Erythroblast (primary cell): ENCODE results near the gene AMOTL2.

Experiments used
- DNase-seq, 2 experiments: peaks; one replicate each; lab custom pipeline; 2025; lab: John Stamatoyannopoulos, UW
- GATA1 ChIP-seq: IDR thresholded peaks from 2 replicates; pipeline ENCODE4 v1.6.1; 2011; ENCODE audit warnings: low read depth, mild to moderate bottlenecking, control low read depth, low read length, moderate library complexity
- POLR2A ChIP-seq: IDR thresholded peaks from 2 replicates; pipeline ENCODE4 v1.6.1; 2011; ENCODE audit warnings: mild to moderate bottlenecking, low read length

AMOTL2 gene

GRCh38 chr3:134336587-134336986 lies 37.7 kb downstream of the AMOTL2 start:
- DNase-seq, result no peak

GRCh38 chr3:134334901-134335280 lies 39.4 kb downstream of the AMOTL2 start:
- TF ChIP-seq GATA1 (no peak), POLR2A (no peak)
- DNase-seq, result no peak

More at GRCh38 chr3:134336587-134336986, 37.7 kb downstream of the AMOTL2 start:
- no peak for TF ChIP-seq GATA1

GRCh38 chr3:134334231-134334900 lies 39.9 kb downstream of the AMOTL2 start:
- TF ChIP-seq POLR2A (no peak), GATA1 (no peak)
- DNase-seq, result no peak

- TF ChIP-seq GATA1 (no peak), POLR2A (no peak)
- DNase-seq, result no peak
Measured at GRCh38 chr3:134333522-134334181, 40.6 kb downstream of the AMOTL2 start.

- no peak for TF ChIP-seq GATA1
- TF ChIP-seq POLR2A, result no peak
- no peak for DNase-seq
Measured at GRCh38 chr3:134332344-134332743, 41.9 kb downstream of the AMOTL2 start.

GRCh38 chr3:134331811-134332199 lies 42.4 kb downstream of the AMOTL2 start:
- TF ChIP-seq GATA1 (no peak), POLR2A (no peak)
- DNase-seq, result no peak

GRCh38 chr3:134330883-134331810 lies 43.1 kb downstream of the AMOTL2 start:
- no peak for DNase-seq
- no peak for TF ChIP-seq GATA1
- TF ChIP-seq POLR2A, result no peak

- DNase-seq, result no peak
- TF ChIP-seq POLR2A (no peak), GATA1 (no peak)
Measured at GRCh38 chr3:134328846-134329245, 45.4 kb downstream of the AMOTL2 start.

GRCh38 chr3:134328147-134328591 lies 46.1 kb downstream of the AMOTL2 start:
- DNase-seq, result no peak
- TF ChIP-seq GATA1 (no peak), POLR2A (no peak)

GRCh38 chr3:134327594-134327975 lies 46.7 kb downstream of the AMOTL2 start:
- TF ChIP-seq POLR2A (no peak), GATA1 (no peak)
- DNase-seq, result no peak

GRCh38 chr3:134326760-134327593 lies 47.3 kb downstream of the AMOTL2 start:
- DNase-seq, result no peak
- TF ChIP-seq POLR2A (no peak), GATA1 (no peak)

GRCh38 chr3:134326126-134326525 lies 48.1 kb downstream of the AMOTL2 start:
- TF ChIP-seq POLR2A (no peak), GATA1 (no peak)
- DNase-seq, result no peak

- DNase-seq, result no peak
- TF ChIP-seq POLR2A (no peak), GATA1 (no peak)
Measured at GRCh38 chr3:134325706-134326105, 48.5 kb downstream of the AMOTL2 start.
